SK-N-MC (cell line): ENCODE data around the gene FBXL4.
A peak's percentile ranks its signal among the peaks of the same experiment; 100 is the strongest.

Source experiments
- DNase-seq: peaks from one replicate; pipeline ENCODE4 v3.0.0-alpha.2; 2011; ENCODE audit warnings: low read depth, low spot score
- H3K27ac ChIP-seq: fragments of 200-600 bp; sonication (generic); 2 replicates; pipeline ENCODE4 v1.5.1; 2016; ENCODE audit warnings: mixed run types
- H3K36me3 ChIP-seq: fragments of 200-600 bp; sonication (generic); 2 replicates; pipeline ENCODE4 v1.6.1; 2017; ENCODE audit warnings: antibody characterized with exemption, low read length, mixed read lengths; ENCODE audit not compliant: insufficient read depth
- H3K4me3 ChIP-seq: fragments of 200-600 bp; sonication (generic); 2 replicates; pipeline ENCODE4 v1.5.1; 2016
- H3K9ac ChIP-seq: fragments of 200-600 bp; sonication (generic); 2 replicates; pipeline ENCODE4 v1.8.0; 2017; ENCODE audit warnings: mixed run types, mixed read lengths; ENCODE audit not compliant: insufficient read length
- H3K9me3 ChIP-seq: fragments of 200-600 bp; sonication (generic); 2 replicates; pipeline ENCODE4 v1.6.1; 2017; ENCODE audit warnings: low read depth, mild to moderate bottlenecking, antibody characterized with exemption, low read length, moderate library complexity, mixed read lengths
- EZH2 ChIP-seq: fragments of 200-600 bp; sonication (generic); IDR thresholded peaks from one replicate; pipeline ENCODE4 v1.6.1; 2017; ENCODE audit warnings: antibody characterized with exemption
- FOXP2 ChIP-seq: optimal IDR thresholded peaks from 2 replicates; pipeline ENCODE3; 2011; ENCODE audit warnings: mild to moderate bottlenecking, moderate library complexity; ENCODE audit not compliant: insufficient read depth; ENCODE audit errors: extremely low read length, control extremely low read depth
- POLR2AphosphoS5 ChIP-seq: IDR thresholded peaks from 2 replicates; pipeline ENCODE4 v1.6.1; 2012; ENCODE audit warnings: mild to moderate bottlenecking, low read depth, low read length, borderline replicate concordance

Gene FBXL4

DNA sequence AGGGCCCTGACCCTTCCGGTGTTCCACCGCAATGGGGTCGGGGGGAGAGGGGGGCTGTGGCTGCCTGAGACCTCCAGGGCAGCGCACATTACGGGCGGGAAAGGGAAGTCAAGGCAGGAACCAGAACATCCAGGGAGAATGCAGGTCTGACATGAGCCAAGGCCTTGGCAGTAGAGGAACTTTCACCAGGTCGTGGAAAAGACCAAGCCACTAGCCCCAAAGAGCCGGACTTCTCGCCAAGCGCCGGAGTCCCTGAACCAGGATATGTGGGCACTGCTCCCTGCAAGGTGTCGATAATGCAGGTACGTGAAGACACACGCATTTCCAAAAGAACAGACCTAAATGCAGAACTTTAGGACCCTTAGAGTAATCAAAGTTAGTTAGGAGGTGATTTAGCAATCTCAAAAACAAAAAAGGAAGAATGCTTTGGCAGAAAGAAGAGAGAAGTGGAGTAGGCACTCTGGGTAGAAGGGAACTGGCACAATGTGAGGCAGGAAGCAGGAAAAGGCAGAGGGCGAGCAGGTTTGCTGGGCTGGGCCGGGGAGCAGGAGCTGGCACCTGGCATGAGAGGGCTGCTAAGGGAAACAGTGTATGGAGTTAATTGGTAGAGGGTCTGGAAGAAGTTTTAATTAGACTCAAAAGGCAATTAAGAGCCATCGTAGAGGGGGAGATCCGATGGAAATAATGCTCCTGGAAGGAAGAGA is 99.1 kb downstream of the FBXL4 start:
- H3K27ac ChIP-seq, result peak overlapping the region; percentile 37; the same call in 1 of the 2 replicates
- DNase-seq, result no peak
- H3K36me3 ChIP-seq, result peaks cover 45% of the 10 kb centered on the region
- H3K9me3 ChIP-seq, result no peaks in the 10 kb centered on the region
- H3K4me3 ChIP-seq, result no peak overlapping the region
- no peak for TF ChIP-seq EZH2
- TF ChIP-seq POLR2AphosphoS5, result peak; percentile 10; the same call in 1 of the 2 replicates
- TF ChIP-seq FOXP2, result no peak
- no peak overlapping the region for H3K9ac ChIP-seq

DNA sequence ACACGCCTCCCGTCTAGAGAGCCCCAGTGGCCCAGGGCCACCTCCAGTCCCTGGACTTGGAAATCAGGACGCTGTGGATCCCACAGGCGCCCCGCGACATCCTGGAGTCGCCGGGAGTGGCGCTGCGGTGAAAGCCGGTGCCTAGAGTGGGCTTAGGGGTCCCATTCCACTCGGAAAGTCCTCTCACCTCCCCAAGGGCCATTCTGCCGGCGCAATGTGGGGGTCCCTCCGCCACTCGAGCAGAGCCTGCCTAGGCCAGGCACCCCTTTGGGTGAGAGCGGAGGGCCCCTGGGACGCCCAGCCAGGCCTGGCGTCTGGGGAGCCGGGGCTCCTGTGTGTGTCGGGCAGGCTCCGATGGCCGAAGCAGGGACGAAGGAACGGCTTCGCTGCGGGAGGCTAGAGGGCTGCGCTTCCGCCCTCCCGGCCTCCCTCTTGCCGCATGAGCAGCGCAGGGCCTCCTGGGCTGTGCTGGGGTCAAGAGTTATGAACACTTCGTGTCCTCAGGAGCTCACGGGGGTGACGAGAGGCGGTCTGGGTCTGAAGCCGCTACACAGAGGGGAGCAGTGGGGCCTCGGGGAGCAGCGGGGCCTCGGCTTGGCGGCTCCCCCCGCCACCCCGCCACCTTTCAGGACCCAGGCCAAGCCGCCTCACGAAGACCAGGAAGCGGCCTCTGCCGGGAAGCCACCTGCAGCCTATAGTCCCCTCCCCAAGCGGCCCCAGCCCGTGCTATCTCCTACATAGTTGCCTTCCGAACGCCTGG is 99.8 kb downstream of the FBXL4 start:
- no peak for TF ChIP-seq FOXP2
- peak; percentile 3; the same call in 1 of the 2 replicates for TF ChIP-seq POLR2AphosphoS5
- no peak for DNase-seq
- Histone ChIP-seq H3K36me3 (peaks cover 46% of the 10 kb centered on the region), H3K9ac (no peak overlapping the region), H3K4me3 (no peak overlapping the region), H3K9me3 (no peaks in the 10 kb centered on the region), H3K27ac (0 out of 2 replicates have a peak overlapping the region, but pooled peaks have one; percentile 28)

- H3K27ac ChIP-seq, result no peak overlapping the region
- H3K9me3 ChIP-seq, result no peaks in the 10 kb centered on the region
- TF ChIP-seq POLR2AphosphoS5, result no peak
- no peak for TF ChIP-seq EZH2
- no peak for TF ChIP-seq FOXP2
- H3K36me3 ChIP-seq, result peaks cover 51% of the 10 kb centered on the region
- H3K9ac ChIP-seq, result no peak overlapping the region
- no peak overlapping the region for H3K4me3 ChIP-seq
- no peak for DNase-seq
Measured at GRCh38 chr6:98847416-98847778, 100.3 kb downstream of the FBXL4 start.

DNA sequence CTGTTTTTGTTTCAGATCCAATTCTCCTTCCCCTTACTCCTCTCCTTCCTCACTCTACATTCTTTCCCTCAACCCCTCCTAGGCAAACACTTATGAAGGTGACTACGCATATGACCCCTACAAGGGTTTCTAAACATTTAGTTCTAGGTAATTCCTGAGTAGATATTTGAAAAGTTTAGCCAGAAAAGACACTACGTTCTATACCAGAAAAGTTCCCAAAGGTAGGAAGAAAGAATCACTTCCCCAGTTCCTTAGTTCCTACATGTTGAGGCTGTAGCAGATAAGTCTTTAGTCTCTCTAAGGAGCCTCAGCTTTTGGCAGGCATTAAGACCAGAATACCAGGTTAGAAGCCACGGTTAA is 101.7 kb downstream of the FBXL4 start:
- H3K27ac ChIP-seq, result peak overlapping the region; percentile 99
- H3K9me3 ChIP-seq, result no peaks in the 10 kb centered on the region
- peak overlapping the region; percentile 70 for H3K9ac ChIP-seq
- H3K4me3 ChIP-seq, result peak overlapping the region; percentile 25; the same call in 1 of the 2 replicates
- no peak for TF ChIP-seq POLR2AphosphoS5
- no peak for TF ChIP-seq EZH2
- TF ChIP-seq FOXP2, result no peak
- DNase-seq, result no peak
- H3K36me3 ChIP-seq, result peaks cover 65% of the 10 kb centered on the region

GRCh38 chr6:98845211-98846020 is 102.3 kb downstream of the FBXL4 start:
- Histone ChIP-seq H3K9ac (peak overlapping the region; percentile 98), H3K9me3 (no peaks in the 10 kb centered on the region), H3K36me3 (peaks cover 71% of the 10 kb centered on the region), H3K4me3 (peak overlapping the region; percentile 99), H3K27ac (peak overlapping the region; percentile 99)
- peak; percentile 98 for DNase-seq
- TF ChIP-seq EZH2, result no peak
- peak; percentile 74 for TF ChIP-seq FOXP2
- TF ChIP-seq POLR2AphosphoS5, result peak; percentile 92

DNA sequence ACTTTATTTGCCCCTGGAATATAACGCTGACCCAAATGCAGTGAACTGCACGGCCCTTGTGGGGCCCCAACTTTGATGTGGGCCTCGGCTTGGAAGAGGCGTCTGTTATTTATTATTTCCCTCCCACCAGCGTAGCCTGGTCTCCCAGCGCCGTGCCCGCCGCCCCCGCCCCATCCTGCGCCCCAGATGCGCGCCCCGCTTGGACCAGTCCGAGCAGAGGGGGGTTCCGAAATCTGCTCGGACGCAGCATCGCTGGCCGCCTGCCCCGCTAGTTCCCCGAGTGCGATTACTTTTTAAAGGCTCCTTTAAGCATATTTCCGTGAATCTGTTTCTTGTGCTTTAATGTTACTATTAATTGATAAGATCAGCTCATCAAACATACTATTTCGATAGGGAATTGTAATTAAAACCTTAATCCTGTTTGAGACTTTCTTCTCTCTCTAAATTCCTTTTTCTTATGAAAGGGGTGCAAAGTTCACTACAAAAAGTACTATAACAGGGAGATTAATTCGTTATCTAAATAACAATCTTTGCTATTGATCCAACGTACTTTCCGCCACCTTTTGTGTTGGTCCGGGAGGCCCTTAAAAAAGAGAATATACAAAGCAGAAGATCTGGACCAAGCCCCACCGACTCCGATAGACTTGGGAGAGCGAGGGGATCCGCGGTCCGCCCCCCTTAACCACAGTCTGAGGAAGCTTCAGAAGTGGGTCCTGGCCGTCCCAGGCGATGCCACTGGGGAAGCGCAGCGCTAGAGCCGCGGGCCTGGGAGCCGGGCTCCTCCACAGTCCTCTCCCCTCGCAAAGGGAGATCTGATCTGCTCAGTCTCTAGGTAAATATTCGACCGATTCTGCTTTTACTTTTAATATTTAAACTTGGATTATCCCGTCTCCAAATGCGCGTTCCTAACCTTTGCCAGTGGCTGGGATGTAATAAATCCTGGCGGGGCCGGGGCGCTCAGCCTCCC is 103.2 kb downstream of the FBXL4 start:
- H3K9ac ChIP-seq, result peak overlapping the region; percentile 98
- peak; percentile 56; the same call in 1 of the 2 replicates for TF ChIP-seq POLR2AphosphoS5
- TF ChIP-seq EZH2, result no peak
- no peak for DNase-seq
- H3K36me3 ChIP-seq, result peaks cover 71% of the 10 kb centered on the region
- H3K27ac ChIP-seq, result peak overlapping the region; percentile 99
- H3K9me3 ChIP-seq, result no peaks in the 10 kb centered on the region
- peak overlapping the region; percentile 99 for H3K4me3 ChIP-seq

- DNase-seq, result no peak
- Histone ChIP-seq H3K9me3 (no peaks in the 10 kb centered on the region), H3K27ac (peak overlapping the region; percentile 99), H3K9ac (peak overlapping the region; percentile 98), H3K36me3 (peaks cover 71% of the 10 kb centered on the region), H3K4me3 (peak overlapping the region; percentile 99)
- TF ChIP-seq FOXP2, result no peak
- TF ChIP-seq POLR2AphosphoS5, result no peak; the same call in 1 of the 2 replicates
- TF ChIP-seq EZH2, result no peak
Measured at GRCh38 chr6:98843271-98844243, 104.2 kb downstream of the FBXL4 start.
